T-helper 1 cell (primary cell): ENCODE measurements around the gene RBBP8NL.

Experiments
- DNase-seq, 5 donors: peaks; one replicate each; pipeline ENCODE4 v3.0.0-alpha.2; 2012 to 2020

Gene RBBP8NL

DNA sequence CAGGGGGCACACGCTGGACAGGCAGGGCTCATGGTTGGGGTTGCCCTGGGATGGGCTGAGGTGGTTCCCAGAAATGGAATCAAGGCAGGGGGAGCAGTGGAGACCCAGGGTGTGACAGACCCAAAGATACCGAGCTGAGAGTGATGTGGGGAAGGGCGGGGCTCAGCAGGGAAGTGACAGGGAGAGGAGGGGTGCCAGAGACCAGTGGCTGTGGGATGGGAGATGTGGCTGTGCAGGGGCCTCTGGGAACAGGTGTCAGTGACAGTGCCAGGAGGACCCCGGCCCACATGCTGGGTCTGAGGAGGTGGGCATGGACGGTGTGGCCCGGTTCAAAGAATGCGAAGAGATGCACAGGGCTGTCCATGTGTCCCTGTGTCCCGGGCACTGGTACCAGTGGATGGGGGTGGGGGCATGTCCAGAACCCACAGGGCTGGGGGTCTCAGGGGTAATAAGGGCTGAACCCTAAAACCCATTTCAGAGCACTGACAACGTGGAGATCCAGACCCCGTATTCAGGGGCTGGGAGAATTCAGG lies 21.3 kb downstream of the RBBP8NL start:
- DNase-seq = no peak

DNA sequence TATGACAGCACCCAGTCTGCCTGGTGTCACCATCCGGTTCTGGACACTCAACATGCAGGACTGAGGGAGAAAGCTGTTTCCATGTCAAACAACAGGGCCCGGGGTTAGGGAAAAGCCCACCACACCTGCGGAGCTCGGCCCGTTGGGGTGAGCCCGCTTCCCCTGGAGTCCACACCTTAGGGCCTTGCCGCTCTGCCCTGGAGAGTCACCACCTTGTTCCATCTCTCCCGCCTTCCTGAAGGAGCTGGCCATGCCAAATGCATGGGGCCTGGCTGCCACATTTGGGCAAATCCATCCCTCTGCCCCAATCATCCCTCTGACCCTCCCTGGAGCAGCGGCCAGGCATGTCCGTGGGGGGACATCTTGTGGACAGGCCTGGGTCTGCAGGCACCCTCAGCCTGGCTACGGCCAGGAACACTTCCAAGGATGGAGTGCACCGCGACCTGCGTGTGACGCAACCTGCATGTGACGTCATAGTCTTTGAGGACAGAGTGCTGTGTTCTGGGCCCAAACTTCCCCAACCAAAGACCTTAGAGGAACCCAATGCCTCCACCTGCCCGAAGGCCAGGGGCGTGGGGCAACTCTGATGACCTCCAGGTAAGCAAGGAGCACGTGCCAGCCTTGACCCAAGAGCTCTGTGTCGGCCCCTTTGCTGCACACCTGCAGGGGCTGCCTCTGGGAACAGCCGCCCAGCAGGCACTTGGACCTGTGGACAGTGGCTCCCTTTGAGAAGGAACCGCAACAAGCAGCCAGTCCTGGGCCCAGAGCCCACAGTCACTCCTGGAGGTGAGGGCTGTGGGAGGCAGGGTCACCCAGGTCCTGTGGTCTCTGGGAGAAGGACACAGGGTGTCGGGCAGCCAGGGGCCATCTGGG lies 22.0 kb downstream of the RBBP8NL start:
- no peak for DNase-seq

DNA sequence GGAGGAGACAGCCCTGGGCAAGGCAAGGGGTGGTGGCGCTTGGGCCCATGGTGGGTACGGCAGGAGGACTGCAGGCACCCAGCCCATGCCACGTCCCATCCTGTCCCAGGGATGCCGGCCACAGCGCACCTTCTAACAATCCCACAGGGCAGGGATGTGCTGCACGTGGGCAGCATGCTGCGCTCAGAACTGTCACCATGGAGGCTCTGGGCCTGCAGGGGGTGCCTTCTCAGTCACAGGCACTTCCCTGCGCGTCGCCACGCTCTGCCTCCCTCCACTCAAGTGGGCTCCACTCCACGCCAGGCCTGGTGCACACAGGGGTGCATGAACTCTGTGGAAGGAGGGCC lies 22.6 kb downstream of the RBBP8NL start:
- DNase-seq = no peak

DNA sequence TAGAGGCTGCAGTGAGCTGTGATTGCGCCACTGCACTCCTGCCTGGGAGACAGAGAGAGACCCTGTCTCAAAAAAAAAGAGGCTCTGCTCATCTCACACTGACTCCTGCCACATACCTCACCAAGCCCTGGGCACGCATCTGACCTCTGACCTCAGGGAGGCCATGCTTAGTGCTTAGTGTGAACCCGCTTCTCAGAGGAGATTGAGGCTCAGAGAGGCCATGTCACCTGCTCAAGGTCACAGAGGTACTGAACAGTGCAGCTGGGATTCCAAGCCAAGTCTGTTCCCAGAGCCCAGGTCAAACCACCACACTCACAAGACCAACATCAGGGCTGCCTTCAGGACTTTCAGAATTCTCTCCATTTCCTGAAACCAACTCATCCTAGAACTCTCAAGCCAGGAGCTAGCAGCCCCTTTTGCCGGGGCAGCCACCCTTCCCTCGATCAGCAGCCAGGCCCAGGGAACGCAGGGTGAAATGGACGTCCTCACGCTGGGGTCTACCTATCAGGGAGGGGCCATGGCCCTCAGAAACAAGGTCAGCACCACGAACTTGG lies 23.1 kb downstream of the RBBP8NL start:
- no peak for DNase-seq

DNA sequence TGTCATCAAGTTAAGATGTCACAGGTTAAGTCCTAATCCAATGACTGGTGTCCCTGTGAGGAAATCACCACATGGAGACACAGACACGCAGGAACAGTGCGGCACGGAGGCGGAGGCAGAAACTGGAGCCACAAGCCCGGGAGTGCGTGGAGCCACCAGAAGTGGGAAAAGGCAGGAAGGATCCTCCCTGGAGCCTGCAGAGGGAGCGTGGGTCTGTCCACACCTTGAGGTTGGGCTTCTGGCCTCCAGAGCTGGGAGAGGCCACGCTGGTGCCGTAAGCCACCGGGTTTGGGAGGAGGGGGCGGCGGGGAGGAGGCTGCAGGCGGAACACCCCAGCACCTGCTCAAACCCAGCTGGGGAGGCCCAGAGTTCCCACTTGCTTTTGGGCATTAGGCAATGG lies 24.0 kb downstream of the RBBP8NL start:
- no peak for DNase-seq

DNA sequence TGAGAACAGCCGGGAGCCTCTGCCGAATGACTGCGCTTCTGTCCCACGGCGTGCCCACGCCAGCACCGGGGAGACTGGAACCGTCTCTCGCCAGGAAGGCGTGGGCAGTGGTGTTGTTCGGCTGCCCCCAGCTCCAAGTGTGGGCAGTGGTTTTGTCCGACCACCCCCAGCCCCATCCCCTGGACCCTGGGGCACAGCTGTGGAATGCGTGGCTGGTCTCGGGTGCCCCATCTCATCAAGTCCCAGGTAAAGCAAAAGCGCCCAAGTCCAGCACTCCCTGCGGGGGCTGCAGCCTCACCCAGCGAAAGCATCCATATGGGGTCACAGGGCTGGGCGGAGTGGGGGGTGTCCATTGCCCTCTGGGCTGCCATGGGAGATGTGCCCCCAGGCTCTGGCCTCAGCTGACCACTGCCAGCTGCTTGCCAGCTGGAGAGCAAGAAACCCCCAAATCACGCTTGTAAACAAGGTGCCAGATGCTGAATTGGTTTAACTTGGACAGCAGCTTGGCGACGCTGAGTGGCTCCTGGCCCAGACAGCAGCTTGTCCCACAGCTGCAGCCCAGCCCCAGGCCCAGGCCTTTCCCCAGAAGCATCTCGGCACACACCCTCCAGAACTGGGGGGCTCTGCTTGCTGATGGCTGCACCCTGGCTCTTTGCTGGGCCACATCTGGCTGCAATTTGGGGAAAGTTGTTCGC lies 24.7 kb downstream of the RBBP8NL start:
- DNase-seq = no peak

DNA sequence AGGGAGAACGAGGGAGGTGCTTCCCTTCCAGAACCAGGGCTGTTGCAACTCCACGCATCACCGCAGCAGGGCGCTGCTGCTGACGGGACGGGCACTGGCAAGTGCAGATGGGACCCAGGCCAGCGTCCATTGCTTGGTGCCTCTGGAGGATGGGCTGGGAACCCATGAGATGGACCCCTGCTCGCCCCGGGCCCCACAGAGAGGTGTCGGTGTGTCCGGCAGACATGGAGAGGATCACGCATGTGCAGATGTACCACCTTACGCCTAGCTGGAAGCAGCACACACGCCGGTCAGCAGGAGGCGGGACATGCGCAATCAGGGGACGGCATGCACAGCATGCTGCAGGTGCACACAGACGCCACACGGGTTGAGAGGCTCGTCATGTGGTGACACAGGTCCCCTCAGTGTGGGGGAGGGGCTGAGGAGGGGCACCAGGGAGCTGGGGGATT lies 26.0 kb downstream of the RBBP8NL start:
- no peak for DNase-seq

DNA sequence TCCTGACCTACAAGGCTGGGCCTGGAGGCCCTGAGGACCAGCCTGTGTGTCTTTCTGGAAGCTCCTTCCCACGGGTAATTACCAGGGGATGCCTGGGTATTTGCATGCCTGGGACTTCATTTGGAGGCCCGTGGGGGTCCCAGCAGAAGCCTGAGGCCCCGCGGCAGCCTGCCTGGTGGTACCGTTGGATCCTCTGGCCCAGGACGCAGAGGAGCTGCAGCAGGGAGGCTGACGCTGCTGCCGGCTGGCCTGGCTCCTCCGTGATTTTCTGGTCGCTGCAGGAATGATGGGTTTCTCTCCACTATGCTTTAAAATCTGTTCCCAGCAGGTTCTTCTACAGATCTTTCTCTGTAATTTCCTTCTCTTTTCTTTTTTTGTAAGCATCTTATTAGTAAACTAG lies 26.8 kb downstream of the RBBP8NL start:
- no peak for DNase-seq

DNA sequence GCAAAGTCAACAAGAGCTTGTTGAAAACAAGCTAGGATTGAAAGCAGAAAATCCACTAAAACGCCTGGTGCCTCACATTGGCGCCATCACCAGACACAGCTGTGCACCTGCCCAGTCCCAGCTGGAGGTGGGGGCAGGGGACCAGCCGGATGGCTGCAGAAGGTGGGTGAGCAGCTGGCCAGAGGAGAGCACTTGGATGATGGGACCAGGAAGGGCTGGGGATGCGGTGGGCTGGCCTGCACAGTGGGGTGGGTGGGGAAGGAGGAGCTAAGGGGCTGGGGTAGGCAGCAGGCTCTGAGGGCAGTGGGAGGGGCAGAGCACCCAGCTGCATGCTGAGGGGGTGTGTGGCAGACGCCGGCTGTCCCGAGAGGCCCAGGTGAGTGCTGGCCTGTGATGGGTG lies 27.3 kb downstream of the RBBP8NL start:
- DNase-seq = no peak

DNA sequence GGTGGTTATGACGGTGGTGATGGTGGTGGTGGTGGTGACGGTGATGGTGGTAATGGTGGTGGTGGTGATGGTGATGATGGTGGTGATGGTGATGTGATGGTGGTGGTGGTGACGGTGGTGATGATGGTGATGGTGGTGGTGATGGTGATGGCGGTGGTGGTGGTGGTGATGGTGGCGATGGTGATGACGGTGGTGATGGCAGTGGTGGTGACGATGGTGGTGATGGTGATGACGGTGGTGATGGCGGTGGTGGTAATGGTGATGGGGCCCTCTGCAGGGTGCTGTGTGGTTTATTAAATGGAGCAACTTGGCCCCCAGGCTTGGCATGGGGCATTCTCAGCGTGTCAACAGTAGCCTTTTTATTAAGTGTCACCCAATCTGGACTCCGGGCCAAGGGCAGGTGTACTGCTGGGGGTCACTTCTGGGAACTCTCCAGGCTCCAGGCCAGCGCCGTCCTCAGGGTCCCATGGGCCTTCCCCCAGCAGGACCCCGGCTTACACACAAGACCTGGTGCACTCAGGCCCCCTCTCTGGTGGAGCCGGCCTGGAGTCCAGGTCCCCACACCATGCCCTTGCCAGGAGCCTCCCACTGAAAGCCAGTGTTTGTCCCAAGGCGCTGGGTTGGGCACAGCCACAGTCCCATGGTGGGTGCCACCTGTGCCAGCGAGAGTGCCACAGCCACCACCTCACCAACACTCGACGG lies 29.1 kb downstream of the RBBP8NL start:
- no peak for DNase-seq

DNA sequence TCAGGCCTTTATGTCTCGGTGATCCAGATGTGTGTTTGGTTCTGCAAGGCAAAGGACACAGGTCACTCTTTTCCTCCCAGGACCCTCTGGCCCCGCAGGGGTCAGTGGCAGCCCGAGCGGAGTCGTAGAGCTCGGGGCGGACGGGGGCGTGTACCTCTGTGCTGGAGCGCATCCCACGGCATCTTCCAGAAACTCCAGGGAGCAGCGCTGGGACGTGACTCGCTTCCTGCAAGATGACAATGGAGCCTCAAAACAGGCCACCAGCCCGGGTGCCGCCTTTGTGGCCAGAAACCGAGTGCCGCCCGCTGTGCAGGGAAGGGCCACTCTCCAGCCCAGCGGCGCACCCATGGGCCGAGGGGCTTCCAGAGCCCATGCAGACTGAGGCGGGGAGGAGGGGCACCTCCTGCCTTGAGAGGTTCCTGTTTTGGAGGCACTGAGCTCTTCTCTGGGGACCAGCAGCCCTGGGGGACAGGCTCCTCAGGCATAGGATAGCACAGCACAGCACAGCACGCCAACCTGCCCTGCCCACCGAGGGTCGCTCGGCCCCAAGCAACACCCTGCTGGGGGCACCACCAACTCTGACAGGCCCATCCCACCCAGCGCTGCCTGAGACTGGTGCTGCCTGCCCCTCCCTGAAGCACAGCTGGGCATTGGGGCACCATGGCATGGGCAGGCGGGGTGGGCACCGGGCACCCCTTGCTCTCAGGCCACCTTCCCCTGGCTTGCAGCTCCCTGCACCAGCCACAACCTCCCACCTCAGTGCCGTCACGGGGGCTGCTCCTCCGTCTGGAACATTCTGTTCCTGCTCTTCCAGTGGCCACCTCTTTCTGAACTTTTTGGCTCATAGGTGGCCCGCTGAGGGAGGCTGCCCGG lies 30.7 kb downstream of the RBBP8NL start:
- no peak for DNase-seq

DNA sequence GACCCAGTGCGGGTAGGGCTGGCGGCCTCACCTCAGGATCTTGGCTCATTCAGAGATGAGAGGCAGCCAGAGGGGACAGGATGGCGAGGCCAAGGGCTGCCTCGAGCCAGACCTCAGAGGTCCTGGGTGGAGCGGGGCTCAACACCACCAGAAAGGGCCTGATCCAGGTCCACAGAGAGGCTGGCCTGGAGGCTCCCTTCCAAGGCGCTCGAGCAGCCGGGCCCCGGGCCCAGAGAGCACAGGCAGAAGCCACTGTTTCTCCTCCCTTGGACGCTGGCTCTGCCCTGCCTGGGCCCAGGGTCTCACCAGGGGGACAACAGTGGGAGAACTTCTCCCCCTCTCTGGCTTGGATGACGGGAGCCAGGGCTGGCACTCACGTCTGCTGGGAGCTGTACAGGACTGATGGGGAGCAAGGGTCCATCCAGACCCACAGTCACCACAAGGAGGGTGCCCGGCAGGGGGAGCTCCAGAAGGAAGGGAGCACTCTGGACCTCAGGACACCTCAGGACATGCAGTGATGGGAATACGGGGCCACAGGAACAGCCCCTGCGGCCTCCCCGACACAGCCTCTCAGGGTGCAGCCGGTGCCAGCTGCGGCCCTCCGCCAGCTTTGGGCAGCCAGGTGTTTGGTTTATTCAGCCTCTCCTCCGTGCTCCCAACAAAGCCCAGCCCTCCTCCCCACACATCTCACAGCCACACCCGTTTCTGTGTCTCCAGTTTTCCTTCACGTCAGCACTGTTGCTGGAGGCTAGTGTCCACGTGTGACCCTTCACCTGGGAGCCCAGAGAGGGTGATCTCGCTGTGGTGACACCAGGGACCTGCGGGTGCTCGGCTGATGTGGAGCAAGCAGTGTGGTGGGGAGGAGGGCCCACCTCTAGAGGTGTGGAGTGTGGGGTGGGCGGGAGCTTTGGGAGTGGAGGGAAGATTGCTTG lies 31.8 kb downstream of the RBBP8NL start:
- no peak for DNase-seq

DNA sequence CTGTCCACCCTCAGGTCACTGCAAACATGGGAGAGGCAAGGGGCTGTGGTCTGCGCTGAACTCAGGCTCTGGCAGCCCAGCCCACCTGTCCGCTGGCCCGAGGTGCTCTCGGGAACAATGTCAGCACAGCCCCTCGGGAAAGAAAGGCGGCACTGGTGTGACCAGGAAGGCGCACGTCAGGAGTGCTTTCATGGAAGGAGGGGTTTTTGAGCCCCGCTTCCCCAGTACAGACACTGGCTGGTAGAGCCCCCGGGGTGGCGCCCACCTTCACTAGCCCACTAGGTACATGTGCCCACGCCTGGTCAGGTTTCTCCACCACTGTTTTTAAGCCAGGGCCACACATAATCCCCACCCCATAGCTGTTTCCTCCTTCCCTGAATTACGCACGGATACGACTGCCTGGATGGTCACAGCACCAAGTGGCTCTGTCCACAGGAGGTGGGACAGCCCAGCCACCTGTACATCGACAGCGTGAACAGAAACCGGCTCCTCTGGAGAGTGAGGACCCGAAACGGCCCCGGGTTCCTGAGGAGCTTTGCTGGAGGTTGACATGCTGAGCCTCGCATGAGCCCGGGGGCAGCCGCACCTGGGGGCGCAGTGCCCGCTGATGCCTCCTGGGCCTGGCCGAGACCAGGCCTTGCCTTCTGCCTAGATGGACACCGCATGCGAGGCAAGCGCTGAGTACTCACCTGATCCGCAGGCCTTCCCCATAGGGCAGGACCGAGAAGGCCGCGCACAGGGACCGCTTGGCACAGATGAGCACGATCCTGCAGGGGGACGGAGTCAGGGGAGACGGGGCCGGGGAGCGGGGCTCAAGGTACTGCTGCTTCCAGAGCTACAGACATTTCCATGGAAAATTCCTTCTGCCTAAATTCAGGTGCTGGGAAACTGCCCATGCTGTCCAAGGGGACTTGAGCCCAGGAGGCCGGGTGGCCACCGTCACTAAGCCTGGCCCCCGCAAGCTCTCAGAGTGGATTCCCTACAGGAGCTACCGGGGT lies 32.8 kb downstream of the RBBP8NL start:
- no peak for DNase-seq

DNA sequence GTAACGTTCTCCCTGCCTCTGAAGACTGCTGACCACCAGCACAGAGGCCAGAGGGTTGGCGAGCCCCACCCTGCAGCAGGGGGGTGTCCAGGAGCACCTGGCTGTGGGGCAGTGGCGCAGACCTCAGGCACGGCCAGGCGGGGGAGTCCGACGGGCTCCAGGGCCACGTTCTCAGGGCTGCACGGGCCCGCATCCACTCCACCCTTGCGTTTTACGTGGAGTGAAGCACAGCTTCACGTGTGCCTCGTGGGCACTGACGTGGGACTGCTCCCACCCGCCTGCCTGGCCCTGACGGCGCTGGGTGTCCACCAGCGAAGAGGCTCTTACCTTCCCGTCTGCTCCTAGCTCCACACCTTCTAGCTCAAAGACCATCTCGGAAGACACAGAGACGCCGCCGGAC lies 33.5 kb downstream of the RBBP8NL start:
- DNase-seq = no peak

DNA sequence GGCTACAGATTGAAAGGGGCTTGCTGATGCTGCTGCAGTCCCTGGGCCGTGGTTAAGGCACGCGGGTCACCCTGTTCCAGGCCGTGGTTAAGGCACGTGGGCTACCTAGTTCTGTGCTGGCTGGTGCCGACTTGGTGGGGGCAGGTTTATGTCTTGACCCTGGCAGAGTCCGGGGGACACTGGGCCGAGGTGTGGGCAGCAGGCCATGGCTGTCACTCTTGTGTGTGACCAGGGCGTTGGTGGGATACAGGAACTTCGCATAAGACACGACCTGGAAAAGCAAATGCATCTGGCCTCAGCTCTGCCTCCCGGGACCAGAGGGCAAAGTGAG lies 34.0 kb downstream of the RBBP8NL start:
- DNase-seq = no peak

DNA sequence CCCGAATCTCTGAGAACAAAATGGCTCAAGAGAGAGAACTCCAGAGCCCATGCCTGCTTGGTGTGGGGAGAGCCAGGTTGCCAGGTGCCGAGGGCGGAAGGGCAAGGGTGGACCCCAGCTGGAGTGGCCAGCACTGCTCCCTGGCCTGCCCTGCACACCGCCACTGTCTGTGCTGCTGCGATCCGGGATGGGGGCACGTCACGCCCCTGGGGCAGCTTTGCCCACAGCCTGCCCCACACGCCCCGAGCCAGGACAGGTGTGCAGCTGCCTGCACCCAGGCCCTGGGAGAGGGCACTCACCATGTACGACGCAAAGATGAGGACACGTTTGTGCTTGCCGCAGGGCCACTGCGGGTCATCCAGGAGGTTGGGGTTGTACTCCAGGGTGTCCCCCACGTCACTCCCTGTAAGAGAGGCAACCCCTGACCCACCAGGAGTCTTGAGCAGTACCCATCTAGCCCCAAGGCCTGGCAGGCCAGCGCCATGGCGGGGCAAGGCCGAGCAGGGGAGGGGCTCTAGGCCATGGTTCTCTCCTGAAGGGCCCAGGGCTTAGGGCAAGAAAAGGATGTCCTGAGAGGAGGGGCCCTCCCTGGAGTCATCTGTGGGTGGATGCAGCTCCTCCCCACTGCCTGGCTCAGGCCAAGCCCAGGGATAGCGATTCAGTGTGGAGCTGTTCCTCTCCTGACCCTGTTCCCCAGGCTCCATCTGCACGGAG lies 34.6 kb downstream of the RBBP8NL start:
- DNase-seq = no peak

DNA sequence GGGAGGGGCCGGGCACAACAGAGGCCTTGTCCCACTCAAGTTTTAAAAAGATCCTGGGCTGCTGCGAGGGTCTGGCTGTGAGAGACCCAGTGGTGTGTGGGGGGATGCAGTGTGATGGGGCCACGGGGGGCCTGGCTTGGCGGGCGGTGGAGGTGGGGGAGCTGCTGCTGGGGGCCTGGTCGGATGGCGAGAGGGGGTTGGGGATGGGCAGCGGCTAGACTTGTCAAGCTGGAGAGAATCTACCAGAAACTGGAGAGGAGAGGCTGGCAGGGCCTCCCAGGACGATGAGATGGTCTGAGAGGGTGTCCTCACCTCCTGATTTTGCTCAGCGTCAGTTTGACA lies 35.3 kb downstream of the RBBP8NL start:
- DNase-seq = no peak

DNA sequence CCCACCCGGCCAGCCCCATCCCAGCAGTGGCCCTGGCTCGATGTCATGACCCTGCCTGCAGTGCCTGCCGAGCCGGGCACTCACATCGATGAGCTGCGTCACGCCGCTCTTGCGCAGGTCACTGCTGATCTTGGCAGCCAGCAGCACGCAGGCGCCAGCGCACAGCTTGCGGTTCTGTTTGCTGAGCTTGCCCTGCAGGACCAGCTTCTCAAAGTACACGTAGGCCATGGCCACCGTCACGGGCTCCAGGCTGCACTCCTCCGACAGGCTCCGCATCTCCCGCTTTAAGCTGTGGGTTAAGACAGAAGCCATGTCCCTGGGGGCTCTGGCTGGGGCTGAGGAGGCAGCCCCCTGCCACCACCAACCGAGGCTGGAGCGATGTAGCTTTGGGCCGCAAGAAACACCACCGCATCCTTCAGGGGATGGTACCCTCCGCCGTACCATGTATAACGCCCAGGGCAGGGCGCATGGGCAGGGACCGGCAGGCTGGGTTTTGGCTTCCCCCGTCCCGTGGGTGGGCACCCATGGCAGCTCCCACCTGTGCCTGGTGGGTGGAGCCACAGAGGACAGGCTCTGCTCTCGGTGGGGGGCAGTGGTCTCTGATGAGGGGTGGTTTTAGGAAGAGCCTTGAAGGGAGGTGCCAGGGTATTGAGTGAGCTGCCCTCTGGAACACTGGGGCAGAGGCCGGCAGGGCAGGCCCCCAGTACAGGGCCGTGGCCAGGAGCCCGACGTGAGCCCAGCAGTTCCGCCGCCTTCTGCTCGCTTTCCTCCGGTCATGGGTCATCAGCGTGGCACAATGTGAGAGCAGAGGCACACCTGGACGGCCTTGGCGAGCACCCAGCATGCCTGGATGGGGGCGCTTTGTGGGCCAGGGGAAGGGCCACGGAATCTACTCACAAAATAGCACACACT lies 35.9 kb downstream of the RBBP8NL start:
- no peak for DNase-seq
